ENCODE measurements around the gene PCDHGA5. TPM values are rescaled to one million over a fixed set of nuclear protein-coding genes. Genes with fewer than 3 reads are reported as not detected.
A peak's percentile ranks its signal among the peaks of the same experiment; 100 is the strongest.
"Not testable (repeated sequence)": the region's sequence is repeated elsewhere in the genome, so short reads cannot be mapped to it uniquely, and the experiment has no call there.

PCDHGA5 gene
- total and polyA plus RNA-seq, 5 experiments from 2014 or later = 0.13 to 0.30 TPM; not detected in 3

GRCh38 chr5:141413540-141414069 lies 49.6 kb downstream of the PCDHGA5 start:
- peaks cover 22 to 44% (median 23%) of the 10 kb centered on the region in 3 donors for H3K36me3 Mint-ChIP-seq
- POLR2A ChIA-PET = interaction anchor here (1.6 kb wide), 1 partner anchor 93 kb away, joined by 4 read pairs; the partner anchor contains the start of gene TAF7
- DNase-seq (no peak), ATAC-seq (no peak)
- H3K4me3 Mint-ChIP-seq = peak overlapping the region; percentile 78 to 91 (median 90)
- H3K27me3 Mint-ChIP-seq = peaks cover 48 to 73% (median 65%) of the 10 kb centered on the region in 5 donors
- peak overlapping the region in 3 of 10 donors; percentile 44 to 76 (median 46) for H3K27ac Mint-ChIP-seq
- H3K9me3 Mint-ChIP-seq = peaks cover 0 to 63% (median 43%) of the 10 kb centered on the region in 9 donors
- H3K4me1 Mint-ChIP-seq = peaks cover 9 to 24% (median 16%) of the 10 kb centered on the region in 4 donors

- H3K27ac Mint-ChIP-seq, DNase-seq, ATAC-seq, POLR2A ChIA-PET: not testable (repeated sequence)
- Mint-ChIP-seq H3K27me3 (peaks cover 47 to 74% (median 61%) of the 10 kb centered on the region in 5 donors), H3K4me3 (peak overlapping the region in 8 of 10 donors; percentile 0 to 81 (median 36)), H3K4me1 (peaks cover 9 to 24% (median 16%) of the 10 kb centered on the region in 4 donors), H3K36me3 (peaks cover 19 to 40% (median 24%) of the 10 kb centered on the region in 3 donors), H3K9me3 (peaks cover 0 to 62% (median 39%) of the 10 kb centered on the region in 9 donors)
Observed at GRCh38 chr5:141414548-141415274, 50.7 kb downstream of the PCDHGA5 start.

- Mint-ChIP-seq H3K9me3 (peaks cover 0 to 64% (median 35%) of the 10 kb centered on the region in 9 donors), H3K4me3 (peak overlapping the region in 6 of 10 donors; percentile 14 to 49 (median 31)), H3K27me3 (peaks cover 48 to 74% (median 63%) of the 10 kb centered on the region in 5 donors), H3K4me1 (peaks cover 9 to 24% (median 17%) of the 10 kb centered on the region in 4 donors), H3K36me3 (peaks cover 21 to 41% (median 25%) of the 10 kb centered on the region in 3 donors)
- ATAC-seq, POLR2A ChIA-PET, H3K27ac Mint-ChIP-seq, DNase-seq: not testable (repeated sequence)
Observed at GRCh38 chr5:141415275-141415618, 51.3 kb downstream of the PCDHGA5 start.

Other genes with a start within 250 kb of the PCDHGA5 start
Only the 30 nearest of the 36 such genes appear.
- gene PCDHB9, start 177.0 kb upstream of the PCDHGA5 start, total RNA-seq = not detected
- gene PCDHB9, start 177.0 kb upstream of the PCDHGA5 start, polyA plus RNA-seq = not detected
- not detected for gene PCDHB10, start 171.8 kb upstream of the PCDHGA5 start, total RNA-seq
- not detected for gene PCDHB10, start 171.8 kb upstream of the PCDHGA5 start, polyA plus RNA-seq
- not detected for gene PCDHB11, start 164.5 kb upstream of the PCDHGA5 start, total RNA-seq
- not detected for gene PCDHB11, start 164.5 kb upstream of the PCDHGA5 start, polyA plus RNA-seq
- not detected for gene PCDHB12, start 155.4 kb upstream of the PCDHGA5 start, total RNA-seq
- gene PCDHB12, start 155.4 kb upstream of the PCDHGA5 start, polyA plus RNA-seq = not detected
- gene PCDHB13, start 150.2 kb upstream of the PCDHGA5 start, total RNA-seq = not detected
- gene PCDHB13, start 150.2 kb upstream of the PCDHGA5 start, polyA plus RNA-seq = not detected
- gene PCDHB14, start 140.8 kb upstream of the PCDHGA5 start, total RNA-seq = not detected
- not detected for gene PCDHB14, start 140.8 kb upstream of the PCDHGA5 start, polyA plus RNA-seq
- gene PCDHB15, start 118.8 kb upstream of the PCDHGA5 start, total RNA-seq = not detected
- not detected for gene PCDHB15, start 118.8 kb upstream of the PCDHGA5 start, polyA plus RNA-seq
- gene SLC25A2, start 60.1 kb upstream of the PCDHGA5 start, total RNA-seq = 1 to 10 TPM; 2.1 to 2.5 TPM
- not detected for gene SLC25A2, start 60.1 kb upstream of the PCDHGA5 start, polyA plus RNA-seq
- gene TAF7, start 43.4 kb upstream of the PCDHGA5 start, total RNA-seq = 100 to 1,000 TPM; 139 to 141 TPM
- gene TAF7, start 43.4 kb upstream of the PCDHGA5 start, polyA plus RNA-seq = 100 to 1,000 TPM; 206 to 230 (median 230) TPM
- under 1 TPM; 0.38 to 0.52 TPM for gene PCDHGA1, start 33.6 kb upstream of the PCDHGA5 start, total RNA-seq
- gene PCDHGA1, start 33.6 kb upstream of the PCDHGA5 start, polyA plus RNA-seq = not detected
- gene PCDHGA2, start 25.4 kb upstream of the PCDHGA5 start, total RNA-seq = under 1 TPM; 0.16 to 0.18 TPM
- gene PCDHGA2, start 25.4 kb upstream of the PCDHGA5 start, polyA plus RNA-seq = not detected
- not detected for gene PCDHGA3, start 20.3 kb upstream of the PCDHGA5 start, total RNA-seq
- under 1 TPM in 1 of 3 donors, not detected in 2; 0.06 TPM for gene PCDHGA3, start 20.3 kb upstream of the PCDHGA5 start, polyA plus RNA-seq
- gene PCDHGB1, start 14.1 kb upstream of the PCDHGA5 start, total RNA-seq = under 1 TPM in 1 of 2 experiments, not detected in 1; 0.19 TPM
- not detected for gene PCDHGB1, start 14.1 kb upstream of the PCDHGA5 start, polyA plus RNA-seq
- under 1 TPM; 0.11 to 0.34 TPM for gene PCDHGA4, start 9.1 kb upstream of the PCDHGA5 start, total RNA-seq
- gene PCDHGA4, start 9.1 kb upstream of the PCDHGA5 start, polyA plus RNA-seq = not detected
- under 1 TPM; 0.47 to 0.81 TPM for gene PCDHGB2, start 4.2 kb upstream of the PCDHGA5 start, total RNA-seq
- gene PCDHGB2, start 4.2 kb upstream of the PCDHGA5 start, polyA plus RNA-seq = under 1 TPM in 1 of 3 donors, not detected in 2; 0.06 TPM
- gene PCDHGB3, start 6.1 kb downstream of the PCDHGA5 start, total RNA-seq = under 1 TPM; 0.55 to 0.71 TPM
- under 1 TPM in 2 of 3 donors, not detected in 1; 0.10 to 0.22 TPM for gene PCDHGB3, start 6.1 kb downstream of the PCDHGA5 start, polyA plus RNA-seq
- gene PCDHGA6, start 9.7 kb downstream of the PCDHGA5 start, total RNA-seq = under 1 TPM; 0.60 to 0.68 TPM
- under 1 TPM in 1 of 3 donors, not detected in 2; 0.05 TPM for gene PCDHGA6, start 9.7 kb downstream of the PCDHGA5 start, polyA plus RNA-seq
- under 1 TPM; 0.33 to 0.42 TPM for gene PCDHGA7, start 18.6 kb downstream of the PCDHGA5 start, total RNA-seq
- not detected for gene PCDHGA7, start 18.6 kb downstream of the PCDHGA5 start, polyA plus RNA-seq
- under 1 TPM; 0.13 to 0.25 TPM for gene PCDHGB4, start 23.5 kb downstream of the PCDHGA5 start, total RNA-seq
- gene PCDHGB4, start 23.5 kb downstream of the PCDHGA5 start, polyA plus RNA-seq = under 1 TPM in 1 of 3 donors, not detected in 2; 0.23 TPM
- gene PCDHGA8, start 28.5 kb downstream of the PCDHGA5 start, total RNA-seq = under 1 TPM; 0.16 to 0.22 TPM
- not detected for gene PCDHGA8, start 28.5 kb downstream of the PCDHGA5 start, polyA plus RNA-seq
- under 1 TPM; 0.33 to 0.47 TPM for gene PCDHGB5, start 33.8 kb downstream of the PCDHGA5 start, total RNA-seq
- gene PCDHGB5, start 33.8 kb downstream of the PCDHGA5 start, polyA plus RNA-seq = under 1 TPM; 0.24 to 0.42 (median 0.24) TPM
- under 1 TPM; 0.13 to 0.19 TPM for gene PCDHGA9, start 38.6 kb downstream of the PCDHGA5 start, total RNA-seq
- under 1 TPM in 1 of 3 donors, not detected in 2; 0.14 TPM for gene PCDHGA9, start 38.6 kb downstream of the PCDHGA5 start, polyA plus RNA-seq
- under 1 TPM; 0.21 to 0.30 TPM for gene PCDHGB6, start 43.9 kb downstream of the PCDHGA5 start, total RNA-seq
- under 1 TPM in 1 of 3 donors, not detected in 2; 0.13 TPM for gene PCDHGB6, start 43.9 kb downstream of the PCDHGA5 start, polyA plus RNA-seq
- gene PCDHGA10, start 48.8 kb downstream of the PCDHGA5 start, total RNA-seq = under 1 TPM; 0.31 to 0.41 TPM
- gene PCDHGA10, start 48.8 kb downstream of the PCDHGA5 start, polyA plus RNA-seq = not detected
- under 1 TPM; 0.16 to 0.25 TPM for gene PCDHGB7, start 53.5 kb downstream of the PCDHGA5 start, total RNA-seq
- gene PCDHGB7, start 53.5 kb downstream of the PCDHGA5 start, polyA plus RNA-seq = not detected
- under 1 TPM; 0.10 to 0.36 TPM for gene PCDHGA11, start 56.9 kb downstream of the PCDHGA5 start, total RNA-seq
- not detected for gene PCDHGA11, start 56.9 kb downstream of the PCDHGA5 start, polyA plus RNA-seq
- under 1 TPM in 1 of 2 experiments, not detected in 1; 0.22 TPM for gene PCDHGA12, start 66.3 kb downstream of the PCDHGA5 start, total RNA-seq
- gene PCDHGA12, start 66.3 kb downstream of the PCDHGA5 start, polyA plus RNA-seq = under 1 TPM in 2 of 3 donors, not detected in 1; 0.06 to 0.07 TPM
- gene PCDHGC3, start 111.8 kb downstream of the PCDHGA5 start, total RNA-seq = not detected
- under 1 TPM in 2 of 3 donors, not detected in 1; 0.18 to 0.25 TPM for gene PCDHGC3, start 111.8 kb downstream of the PCDHGA5 start, polyA plus RNA-seq
- gene PCDHGC4, start 120.9 kb downstream of the PCDHGA5 start, total RNA-seq = not detected
- gene PCDHGC4, start 120.9 kb downstream of the PCDHGA5 start, polyA plus RNA-seq = not detected
- not detected for gene PCDHGC5, start 124.9 kb downstream of the PCDHGA5 start, total RNA-seq
- gene PCDHGC5, start 124.9 kb downstream of the PCDHGA5 start, polyA plus RNA-seq = not detected